Measurements from ENCODE around the gene ZNF148.

The ZNF148 gene

DNA sequence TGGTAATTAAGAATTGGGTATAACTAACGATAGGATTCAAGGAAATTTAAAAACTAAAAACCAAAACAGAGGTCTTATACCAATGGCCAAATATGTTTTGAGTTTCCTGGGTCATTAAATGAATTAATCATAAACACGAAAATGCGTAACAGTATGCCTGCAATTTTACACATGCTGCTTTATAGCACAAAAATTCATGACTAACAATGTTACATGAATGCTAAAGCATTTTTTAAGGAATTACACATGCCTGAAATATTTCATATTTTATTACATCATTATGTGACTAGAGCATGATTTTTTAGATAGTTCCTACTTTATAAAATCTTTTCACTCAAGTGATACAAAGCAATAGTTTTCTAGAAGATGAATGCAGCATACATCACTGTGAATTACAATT is 74.7 kb downstream of the ZNF148 start:
- H3K4me1 ChIP-seq (ENCODE audit: control insufficient read depth, insufficient read depth, low read length), result no peaks in the 10 kb centered on the region
- H3K4me3 ChIP-seq (ENCODE audit: low read depth, low read length), result no peak overlapping the region
- ChIA-PET CTCF (no interaction called here), POLR2A (no interaction called here)
- TF ChIP-seq ZNF561 (tag by site-specific recombination; IDR thresholded peaks at IDR 0.05; ENCODE audit: borderline replicate concordance) (no peak), RBAK (tag by site-specific recombination; IDR thresholded peaks at IDR 0.05) (no peak), ZNF391 (tag by site-specific recombination; IDR thresholded peaks at IDR 0.05; ENCODE audit: borderline replicate concordance, low read depth) (no peak), ZSCAN30 (tag by site-specific recombination; IDR thresholded peaks at IDR 0.05) (no peak), MEIS1 (CRISPR knock-in tag; IDR thresholded peaks at IDR 0.05; ENCODE audit: borderline replicate concordance) (no peak), ZNF529 (tag by site-specific recombination; IDR thresholded peaks at IDR 0.05; ENCODE audit: insufficient replicate concordance) (no peak), SALL2 (tag by site-specific recombination; IDR thresholded peaks at IDR 0.05; ENCODE audit: borderline replicate concordance) (no peak), KLF1 (tag by site-specific recombination; IDR thresholded peaks at IDR 0.05) (no peak), ZNF501 (tag by site-specific recombination; IDR thresholded peaks at IDR 0.05) (no peak), ZNF202 (tag by site-specific recombination; IDR thresholded peaks at IDR 0.05; ENCODE audit: borderline replicate concordance) (no peak), ZNF157 (tag by site-specific recombination; IDR thresholded peaks at IDR 0.05) (no peak), ZNF155 (tag by site-specific recombination; IDR thresholded peaks at IDR 0.05) (no peak), ZNF37A (tag by site-specific recombination; IDR thresholded peaks at IDR 0.05) (no peak), ZNF311 (tag by site-specific recombination; IDR thresholded peaks at IDR 0.05; ENCODE audit: borderline replicate concordance) (no peak), ZNF555 (tag by site-specific recombination; conservative IDR thresholded peaks at IDR 0.05) (no peak), ZNF266 (tag by site-specific recombination; IDR thresholded peaks at IDR 0.05; ENCODE audit: low read depth) (no peak), SCRT2 (tag by site-specific recombination; IDR thresholded peaks at IDR 0.05) (no peak)
- no peak overlapping the region for H3K27ac ChIP-seq (ENCODE audit: extremely low read depth, low read depth, low read length)
- peaks cover 0 to 10% of the 10 kb centered on the region in 2 experiments; a peak in 1 of 3 replicates for H3K36me3 ChIP-seq (ENCODE audit: control insufficient read depth in 2 of 2, insufficient read depth in 1 of 2, low read length in 2 of 2)
- no peaks in the 10 kb centered on the region for H3K9me3 ChIP-seq (ENCODE audit: control insufficient read depth, insufficient read depth, low read depth, low read length)

DNA sequence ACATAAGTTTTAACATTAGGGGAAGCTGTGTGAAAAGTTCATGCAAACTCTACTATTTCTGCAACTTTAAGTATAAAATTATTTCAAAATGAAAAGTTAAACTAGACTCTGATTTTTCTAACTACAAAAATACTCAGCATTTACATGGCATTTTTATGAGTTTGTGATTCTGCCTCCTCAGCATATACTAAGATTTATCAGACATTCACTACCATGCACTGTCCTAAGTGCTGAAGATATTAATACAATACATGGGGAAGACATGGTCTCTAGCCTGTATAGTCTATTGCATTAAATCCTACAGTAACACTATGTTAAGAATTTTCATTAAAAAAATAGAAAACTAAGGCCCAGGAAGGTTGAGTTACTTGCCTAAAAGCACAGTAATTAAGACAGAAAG is 80.7 kb downstream of the ZNF148 start:
- Histone ChIP-seq H3K27ac (ENCODE audit: extremely low read depth, low read depth, low read length) (no peak overlapping the region), H3K4me1 (ENCODE audit: control insufficient read depth, insufficient read depth, low read length) (no peaks in the 10 kb centered on the region; the same call in 1 of the 2 replicates), H3K4me3 (ENCODE audit: low read depth, low read length) (no peak overlapping the region), H3K9me3 (ENCODE audit: control insufficient read depth, insufficient read depth, low read depth, low read length) (no peaks in the 10 kb centered on the region), H3K36me3 (ENCODE audit: control insufficient read depth in 2 of 2, insufficient read depth in 1 of 2, low read length in 2 of 2) (no peaks in the 10 kb centered on the region)
- CTCF ChIA-PET, result no interaction called here
- POLR2A ChIA-PET, result no interaction called here
- TF ChIP-seq, protein P1, sequence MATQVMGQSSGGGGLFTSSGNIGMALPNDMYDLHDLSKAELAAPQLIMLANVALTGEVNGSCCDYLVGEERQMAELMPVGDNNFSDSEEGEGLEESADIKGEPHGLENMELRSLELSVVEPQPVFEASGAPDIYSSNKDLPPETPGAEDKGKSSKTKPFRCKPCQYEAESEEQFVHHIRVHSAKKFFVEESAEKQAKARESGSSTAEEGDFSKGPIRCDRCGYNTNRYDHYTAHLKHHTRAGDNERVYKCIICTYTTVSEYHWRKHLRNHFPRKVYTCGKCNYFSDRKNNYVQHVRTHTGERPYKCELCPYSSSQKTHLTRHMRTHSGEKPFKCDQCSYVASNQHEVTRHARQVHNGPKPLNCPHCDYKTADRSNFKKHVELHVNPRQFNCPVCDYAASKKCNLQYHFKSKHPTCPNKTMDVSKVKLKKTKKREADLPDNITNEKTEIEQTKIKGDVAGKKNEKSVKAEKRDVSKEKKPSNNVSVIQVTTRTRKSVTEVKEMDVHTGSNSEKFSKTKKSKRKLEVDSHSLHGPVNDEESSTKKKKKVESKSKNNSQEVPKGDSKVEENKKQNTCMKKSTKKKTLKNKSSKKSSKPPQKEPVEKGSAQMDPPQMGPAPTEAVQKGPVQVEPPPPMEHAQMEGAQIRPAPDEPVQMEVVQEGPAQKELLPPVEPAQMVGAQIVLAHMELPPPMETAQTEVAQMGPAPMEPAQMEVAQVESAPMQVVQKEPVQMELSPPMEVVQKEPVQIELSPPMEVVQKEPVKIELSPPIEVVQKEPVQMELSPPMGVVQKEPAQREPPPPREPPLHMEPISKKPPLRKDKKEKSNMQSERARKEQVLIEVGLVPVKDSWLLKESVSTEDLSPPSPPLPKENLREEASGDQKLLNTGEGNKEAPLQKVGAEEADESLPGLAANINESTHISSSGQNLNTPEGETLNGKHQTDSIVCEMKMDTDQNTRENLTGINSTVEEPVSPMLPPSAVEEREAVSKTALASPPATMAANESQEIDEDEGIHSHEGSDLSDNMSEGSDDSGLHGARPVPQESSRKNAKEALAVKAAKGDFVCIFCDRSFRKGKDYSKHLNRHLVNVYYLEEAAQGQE (tag by site-specific recombination; IDR thresholded peaks at IDR 0.05), result 0 out of 2 replicates have a peak, but pooled peaks have one; percentile 30
- TF ChIP-seq ZNF48 (tag by site-specific recombination; IDR thresholded peaks at IDR 0.05), result no peak
- TF ChIP-seq, protein P2, sequence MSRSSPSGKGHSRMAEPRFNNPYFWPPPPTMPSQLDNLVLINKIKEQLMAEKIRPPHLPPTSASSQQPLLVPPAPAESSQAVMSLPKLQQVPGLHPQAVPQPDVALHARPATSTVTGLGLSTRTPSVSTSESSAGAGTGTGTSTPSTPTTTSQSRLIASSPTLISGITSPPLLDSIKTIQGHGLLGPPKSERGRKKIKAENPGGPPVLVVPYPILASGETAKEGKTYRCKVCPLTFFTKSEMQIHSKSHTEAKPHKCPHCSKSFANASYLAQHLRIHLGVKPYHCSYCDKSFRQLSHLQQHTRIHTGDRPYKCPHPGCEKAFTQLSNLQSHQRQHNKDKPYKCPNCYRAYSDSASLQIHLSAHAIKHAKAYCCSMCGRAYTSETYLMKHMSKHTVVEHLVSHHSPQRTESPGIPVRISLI (tag by site-specific recombination; IDR thresholded peaks at IDR 0.05), result no peak

All from HEK293 (cell line).